HG03097 (cell line): ENCODE data around the gene P3H2.
A peak's percentile ranks its signal among the peaks of the same experiment; 100 is the strongest.
"Not testable (repeated sequence)": the region's sequence is repeated elsewhere in the genome, so short reads cannot be mapped to it uniquely, and the experiment has no call there.

Source experiments
- ATAC-seq: cut with Tn5 transposase; IDR thresholded peaks from one replicate; pipeline ENCODE4 v1.9.1; 2021; ENCODE audit not compliant: unreplicated experiment, low FRiP score

P3H2 gene

DNA sequence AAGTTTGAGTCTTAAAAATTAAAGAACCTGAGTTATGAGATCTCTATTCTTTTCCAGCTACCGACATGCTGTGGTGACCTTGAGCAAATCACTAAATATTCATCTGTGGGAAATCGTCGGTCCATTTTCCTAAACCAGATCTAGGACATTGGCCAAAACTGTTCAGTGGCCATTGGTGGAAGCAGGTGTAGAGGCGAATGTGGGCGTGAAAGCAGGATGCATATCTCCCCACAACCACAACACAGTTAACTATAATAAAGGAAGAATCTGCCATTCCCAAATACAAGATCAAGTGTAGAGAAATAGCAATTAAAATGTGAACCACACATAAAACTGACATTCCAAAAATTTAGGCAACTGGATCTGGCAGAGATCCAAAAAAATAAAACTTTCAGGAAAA, 129.9 kb downstream of the P3H2 start:
- no peak for ATAC-seq

DNA sequence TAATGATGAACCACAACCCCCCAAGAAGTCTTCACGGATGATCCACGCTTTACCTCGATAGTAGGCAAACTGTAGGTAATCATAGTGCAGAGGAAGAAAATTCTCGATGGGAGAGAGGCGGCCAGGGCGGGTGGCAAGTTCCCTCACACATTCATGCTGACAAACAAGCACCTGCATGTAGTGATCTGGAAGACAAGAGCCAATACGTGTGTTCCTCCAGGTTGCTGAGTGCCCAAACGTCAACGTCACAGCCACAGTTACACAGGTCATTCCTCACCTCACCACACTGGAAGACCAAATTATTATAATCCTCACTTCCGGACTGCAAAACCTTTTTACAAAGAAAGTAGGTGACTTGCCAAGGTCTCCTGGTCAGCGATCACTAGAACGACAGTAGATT, 131.8 kb downstream of the P3H2 start:
- ATAC-seq: no peak

- ATAC-seq: no peak
These were observed 132.4 kb downstream of the P3H2 start for GRCh38 chr3:189988322-189988721.

DNA sequence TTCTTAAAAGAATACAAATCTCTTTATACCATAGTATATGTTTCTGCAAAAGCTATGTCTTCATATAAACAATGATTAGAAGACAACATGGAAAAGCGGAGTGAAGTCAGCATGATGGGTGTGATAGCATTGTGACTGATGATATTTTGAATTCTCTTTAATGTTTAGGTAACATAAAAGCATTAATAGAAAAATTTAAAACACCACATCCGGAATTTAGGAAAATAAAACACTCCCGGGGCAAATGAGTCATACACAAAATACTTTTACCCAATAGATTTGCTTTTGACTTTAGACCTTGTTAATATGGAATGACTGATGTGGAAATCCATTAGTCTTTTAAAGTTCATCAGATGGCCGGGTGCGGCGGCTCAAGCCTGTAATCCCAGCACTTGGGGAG, 134.7 kb downstream of the P3H2 start:
- ATAC-seq: no peak

DNA sequence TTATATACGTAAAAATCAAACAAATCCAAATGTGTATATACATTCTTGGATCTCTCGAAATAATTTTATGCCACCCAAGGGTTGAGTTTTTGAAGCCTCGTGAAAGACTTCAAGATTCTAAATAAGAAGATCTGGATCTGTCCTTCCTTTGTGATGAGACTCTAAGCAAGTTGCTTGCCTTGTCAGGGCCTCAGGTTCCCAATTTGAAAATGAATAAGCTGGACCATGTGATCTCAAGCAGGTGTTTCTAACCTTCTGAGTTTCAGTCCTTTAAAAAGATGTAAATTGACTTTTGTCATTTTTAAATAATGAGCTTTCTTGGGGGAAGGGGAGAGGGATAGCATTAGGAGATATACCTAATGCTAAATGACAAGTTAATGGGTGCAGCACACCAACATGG, 137.1 kb downstream of the P3H2 start:
- no peak for ATAC-seq

- ATAC-seq: no peak
These were observed 138.3 kb downstream of the P3H2 start for GRCh38 chr3:189982321-189982945.

- ATAC-seq: no peak
These were observed 139.0 kb downstream of the P3H2 start for GRCh38 chr3:189981668-189982067.

GRCh38 chr3:189978753-189979152, 141.9 kb downstream of the P3H2 start:
- ATAC-seq: no peak

GRCh38 chr3:189977174-189977573, 143.5 kb downstream of the P3H2 start:
- no peak for ATAC-seq

- no peak for ATAC-seq
These were observed 145.2 kb downstream of the P3H2 start for GRCh38 chr3:189975391-189975990.

GRCh38 chr3:189974359-189974758, 146.3 kb downstream of the P3H2 start:
- ATAC-seq: no peak

DNA sequence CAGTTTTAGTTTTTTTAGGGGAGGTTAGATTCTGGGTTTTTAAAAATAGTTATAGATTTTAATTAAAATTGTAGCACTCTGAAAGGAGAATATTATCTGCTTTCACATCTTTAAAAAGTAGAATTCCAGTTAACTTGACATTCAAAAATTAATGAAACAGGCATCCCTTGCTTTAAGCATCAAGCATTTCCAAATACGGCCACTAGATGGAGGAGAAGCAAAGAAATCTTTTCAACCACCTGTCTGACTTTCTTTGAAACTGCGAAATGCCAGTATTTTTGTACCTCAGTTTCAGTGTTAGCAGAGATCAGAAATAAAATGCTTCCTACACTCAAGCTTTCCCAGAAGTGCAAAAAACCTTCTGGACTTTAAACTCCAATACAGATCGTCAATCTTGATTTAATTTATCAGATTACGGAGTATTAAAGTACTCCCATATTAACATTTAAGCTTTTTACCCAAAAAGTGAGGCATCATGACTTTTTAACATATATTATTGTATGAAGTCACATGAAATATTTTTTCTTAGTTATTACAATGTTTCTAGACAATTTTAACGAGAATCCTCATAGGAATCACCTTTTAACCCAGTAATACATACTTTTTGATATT, 153.3 kb downstream of the P3H2 start:
- ATAC-seq: no peak

DNA sequence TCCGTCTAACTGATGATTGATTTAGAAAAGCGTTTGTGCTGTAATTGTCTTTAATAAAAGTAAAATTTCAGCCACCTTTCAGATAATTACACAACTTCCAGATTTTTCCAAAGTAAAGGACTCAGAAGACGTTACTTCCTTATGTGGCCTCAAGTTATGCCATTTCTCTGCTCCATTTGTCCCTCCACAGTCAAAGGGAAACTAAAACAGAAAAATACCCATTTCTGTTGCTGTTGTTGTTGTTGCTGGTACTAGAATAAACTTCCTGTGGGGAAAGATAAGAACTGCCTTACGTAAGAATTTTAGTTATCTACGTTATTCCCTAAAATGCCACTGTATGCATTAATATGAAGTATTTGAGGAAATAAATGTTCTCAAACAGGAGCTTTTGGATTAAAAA, 153.9 kb downstream of the P3H2 start:
- ATAC-seq: no peak

GRCh38 chr3:189964623-189965332, 155.9 kb downstream of the P3H2 start:
- no peak for ATAC-seq

- no peak for ATAC-seq
These were observed 158.2 kb downstream of the P3H2 start for GRCh38 chr3:189962466-189962865.

GRCh38 chr3:189961522-189962161, 159.1 kb downstream of the P3H2 start:
- ATAC-seq: peak; percentile 83

- not testable (repeated sequence) for ATAC-seq
These were observed 159.6 kb downstream of the P3H2 start for GRCh38 chr3:189961086-189961485.

DNA sequence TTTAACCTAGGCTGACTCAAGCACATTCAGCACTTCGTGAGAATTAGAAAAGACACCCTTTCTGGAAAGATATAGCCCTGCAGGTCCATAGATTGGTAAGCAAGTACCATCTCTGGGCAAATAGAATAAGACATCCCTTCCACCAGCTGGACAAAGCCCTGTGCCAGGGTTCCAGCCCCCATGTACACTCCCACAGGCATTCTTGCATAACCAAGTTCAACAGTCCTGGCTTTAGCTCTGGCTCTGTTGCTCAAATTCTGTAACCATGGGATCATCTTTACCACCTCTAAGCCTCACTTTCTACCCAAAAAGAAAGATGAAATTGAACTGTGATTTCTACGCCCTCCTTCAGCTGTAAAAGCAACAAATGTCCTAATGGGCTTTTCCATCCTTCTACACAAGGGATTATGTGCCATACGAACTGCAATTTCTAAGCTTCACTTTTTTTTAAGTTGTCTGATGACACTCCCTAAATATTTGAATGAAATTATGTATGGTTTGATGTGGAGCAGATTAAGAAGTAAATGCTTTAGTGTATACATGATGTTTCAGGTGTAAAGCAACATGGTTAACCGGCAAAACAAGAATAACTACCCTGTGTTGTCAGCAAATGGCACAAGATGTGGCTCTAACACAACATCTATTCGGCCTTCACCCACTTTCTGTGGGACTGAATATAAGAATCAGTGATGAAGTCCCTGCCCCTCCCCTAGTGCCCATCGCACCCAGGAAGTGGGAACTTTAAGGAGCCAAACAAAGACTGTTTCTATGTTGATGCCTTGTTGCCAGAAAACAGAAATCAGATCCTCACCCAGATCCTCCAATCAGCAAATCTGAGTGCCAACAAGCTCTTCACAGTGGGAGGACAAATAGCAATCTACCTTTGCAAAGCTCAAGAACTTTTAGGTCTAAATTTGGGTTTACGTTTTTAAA, 165.7 kb downstream of the P3H2 start:
- no peak for ATAC-seq

- no peak for ATAC-seq
These were observed 167.1 kb downstream of the P3H2 start for GRCh38 chr3:189953551-189953950.

- no peak for ATAC-seq
These were observed 168.4 kb downstream of the P3H2 start for GRCh38 chr3:189952272-189952671.
